Measurements from ENCODE around the gene PTGDR.

PTGDR gene

GRCh38 chr14:52312931-52313355 is 45.4 kb downstream of the PTGDR start:
- DNase-seq (ENCODE audit: low read depth in 3 of 3) = no peak

- no peak for DNase-seq (ENCODE audit: low read depth in 3 of 3)
Observed at GRCh38 chr14:52313462-52313861, 46.0 kb downstream of the PTGDR start.

- peak; percentile 51 to 67 (median 59) for DNase-seq (ENCODE audit: low read depth in 3 of 3)
Observed at GRCh38 chr14:52313903-52314594, 46.6 kb downstream of the PTGDR start, which contains the start of gene PTGER2. Gene PTGER2, plus strand, starts transcription at chr14:52314312. Its CDS starts 237 bp downstream, at chr14:52314549.

DNA sequence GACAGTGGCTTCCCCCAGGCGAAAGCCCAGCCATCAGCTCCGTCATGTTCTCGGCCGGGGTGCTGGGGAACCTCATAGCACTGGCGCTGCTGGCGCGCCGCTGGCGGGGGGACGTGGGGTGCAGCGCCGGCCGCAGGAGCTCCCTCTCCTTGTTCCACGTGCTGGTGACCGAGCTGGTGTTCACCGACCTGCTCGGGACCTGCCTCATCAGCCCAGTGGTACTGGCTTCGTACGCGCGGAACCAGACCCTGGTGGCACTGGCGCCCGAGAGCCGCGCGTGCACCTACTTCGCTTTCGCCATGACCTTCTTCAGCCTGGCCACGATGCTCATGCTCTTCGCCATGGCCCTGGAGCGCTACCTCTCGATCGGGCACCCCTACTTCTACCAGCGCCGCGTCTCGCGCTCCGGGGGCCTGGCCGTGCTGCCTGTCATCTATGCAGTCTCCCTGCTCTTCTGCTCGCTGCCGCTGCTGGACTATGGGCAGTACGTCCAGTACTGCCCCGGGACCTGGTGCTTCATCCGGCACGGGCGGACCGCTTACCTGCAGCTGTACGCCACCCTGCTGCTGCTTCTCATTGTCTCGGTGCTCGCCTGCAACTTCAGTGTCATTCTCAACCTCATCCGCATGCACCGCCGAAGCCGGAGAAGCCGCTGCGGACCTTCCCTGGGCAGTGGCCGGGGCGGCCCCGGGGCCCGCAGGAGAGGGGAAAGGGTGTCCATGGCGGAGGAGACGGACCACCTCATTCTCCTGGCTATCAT is 47.3 kb downstream of the PTGDR start:
- DNase-seq (ENCODE audit: low read depth in 3 of 3) = peak in 1 of 3 donors; percentile 21

- no peak for DNase-seq (ENCODE audit: low read depth in 3 of 3)
Observed at GRCh38 chr14:52315355-52315718, 47.8 kb downstream of the PTGDR start.

DNA sequence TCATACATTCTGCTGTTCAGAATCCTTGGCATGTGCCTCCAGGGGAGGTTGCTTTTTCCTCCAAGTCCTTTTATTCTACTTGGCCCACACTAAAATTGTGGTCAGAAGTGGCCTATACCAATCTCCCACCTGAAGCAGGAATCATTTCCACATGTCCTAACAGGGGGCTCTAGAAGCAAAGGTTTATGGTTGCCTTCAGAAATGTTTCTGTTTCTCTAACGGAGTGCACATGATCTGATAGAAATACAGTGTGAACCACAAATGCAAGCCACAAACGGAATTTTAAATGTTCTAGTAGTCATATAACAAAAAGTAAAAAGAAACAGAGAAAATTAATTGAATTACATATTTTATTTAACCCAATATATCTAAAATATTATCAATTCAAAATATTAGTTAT is 50.6 kb downstream of the PTGDR start:
- no peak for DNase-seq (ENCODE audit: low read depth in 3 of 3)

DNA sequence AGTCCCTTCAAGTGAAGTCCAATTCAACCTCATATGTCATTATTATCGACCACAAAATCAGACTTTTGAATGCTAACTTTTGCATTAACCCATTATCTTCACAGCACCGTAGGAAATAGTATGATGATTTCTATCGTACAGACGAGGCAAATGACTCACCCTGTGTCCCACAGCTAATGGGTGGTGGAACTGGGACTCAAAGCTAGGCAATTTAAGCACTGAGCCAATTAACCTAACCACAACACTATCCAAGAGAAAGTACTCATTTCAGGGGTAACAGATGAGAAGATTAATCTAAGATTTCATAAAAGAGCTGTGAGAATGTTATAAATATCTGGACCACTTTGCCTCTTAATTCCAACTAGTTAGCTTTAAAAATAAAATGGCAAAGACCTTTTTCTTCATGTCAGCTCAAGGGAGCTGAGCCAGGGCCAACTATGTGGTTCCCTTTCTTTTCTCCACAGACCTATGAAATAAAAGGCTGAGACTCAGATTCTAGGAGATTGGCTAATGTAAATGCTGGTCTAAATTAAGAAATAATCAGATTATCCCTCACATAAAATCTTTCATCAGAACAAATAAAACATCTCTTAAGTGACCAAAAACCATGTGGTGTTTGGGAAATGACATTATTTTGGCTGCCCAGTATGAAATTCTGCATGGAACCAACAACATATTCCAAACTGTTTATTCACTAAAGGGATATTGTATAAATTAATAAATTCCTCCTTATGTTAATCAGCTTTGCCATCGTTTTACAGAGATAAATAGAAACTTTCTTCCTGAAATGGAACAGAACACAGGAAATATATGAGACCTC is 51.5 kb downstream of the PTGDR start:
- DNase-seq (ENCODE audit: low read depth in 3 of 3) = no peak

- no peak for DNase-seq (ENCODE audit: low read depth in 3 of 3)
Observed at GRCh38 chr14:52319919-52320318, 52.4 kb downstream of the PTGDR start.

GRCh38 chr14:52325126-52325525 is 57.6 kb downstream of the PTGDR start:
- DNase-seq (ENCODE audit: low read depth in 3 of 3) = peak in 1 of 3 donors; percentile 21

- no peak for DNase-seq (ENCODE audit: low read depth in 3 of 3)
Observed at GRCh38 chr14:52325630-52326029, 58.1 kb downstream of the PTGDR start.
